ENCODE data around the gene GALNT7.

- TF ChIP-seq CTCF (IDR thresholded peaks at IDR 0.05) (no peak), RAD21 (IDR thresholded peaks at IDR 0.05; ENCODE audit: low read length) (no peak), POLR2AphosphoS5 (IDR thresholded peaks at IDR 0.05; ENCODE audit: low read depth, low read length) (no peak), EZH2phosphoT487 (IDR thresholded peaks at IDR 0.05; ENCODE audit: borderline replicate concordance, low read depth) (no peak), CHD2 (IDR thresholded peaks at IDR 0.05; ENCODE audit: low read length, partially characterized antibody) (no peak)
These were observed 26.5 kb downstream of the GALNT7 start for GRCh38 chr4:173195109-173195508.
